Kidney tubule cell (primary cell): ENCODE results near the gene TSPAN9.

Experiments
- DNase-seq: peaks from one replicate; pipeline ENCODE4 v3.0.0-alpha.2; 2018; ENCODE audit warnings: low spot score

Gene TSPAN9

GRCh38 chr12:3044141-3044630 lies 33.0 kb upstream of the TSPAN9 start:
- DNase-seq: no peak

- DNase-seq: no peak
Observed at GRCh38 chr12:3045494-3045893, 31.7 kb upstream of the TSPAN9 start.

GRCh38 chr12:3045989-3046388 lies 31.2 kb upstream of the TSPAN9 start:
- DNase-seq: no peak

- peak; percentile 59 for DNase-seq
Observed at GRCh38 chr12:3046441-3047200, 30.6 kb upstream of the TSPAN9 start.

- DNase-seq: no peak
Observed at GRCh38 chr12:3047961-3048360, 29.2 kb upstream of the TSPAN9 start.

GRCh38 chr12:3048540-3048939 lies 28.6 kb upstream of the TSPAN9 start:
- DNase-seq: no peak

- no peak for DNase-seq
Observed at GRCh38 chr12:3049176-3049575, 28.0 kb upstream of the TSPAN9 start.

- peak; percentile 68 for DNase-seq
Observed at GRCh38 chr12:3049611-3050249, 27.4 kb upstream of the TSPAN9 start.

- no peak for DNase-seq
Observed at GRCh38 chr12:3054374-3054773, 22.8 kb upstream of the TSPAN9 start.

GRCh38 chr12:3055026-3055703 lies 22.0 kb upstream of the TSPAN9 start:
- no peak for DNase-seq

- DNase-seq: peak; percentile 28
Observed at GRCh38 chr12:3055704-3056467, 21.3 kb upstream of the TSPAN9 start.

- no peak for DNase-seq
Observed at GRCh38 chr12:3061059-3061458, 16.1 kb upstream of the TSPAN9 start.

GRCh38 chr12:3061501-3062215 lies 15.5 kb upstream of the TSPAN9 start:
- DNase-seq: no peak

- no peak for DNase-seq
Observed at GRCh38 chr12:3065300-3065699, 11.9 kb upstream of the TSPAN9 start.

- DNase-seq: peak; percentile 34
Observed at GRCh38 chr12:3065846-3066245, 11.3 kb upstream of the TSPAN9 start.

GRCh38 chr12:3069714-3070113 lies 7.5 kb upstream of the TSPAN9 start:
- no peak for DNase-seq

GRCh38 chr12:3071107-3071506 lies 6.1 kb upstream of the TSPAN9 start:
- peak; percentile 62 for DNase-seq

- DNase-seq: no peak
Observed at GRCh38 chr12:3071710-3072109, 5.5 kb upstream of the TSPAN9 start.

- DNase-seq: peak; percentile 86
Observed at GRCh38 chr12:3073438-3074250, 3.5 kb upstream of the TSPAN9 start.

GRCh38 chr12:3075315-3075714 lies 1.9 kb upstream of the TSPAN9 start:
- DNase-seq: no peak
